ACC112 (cell line): ENCODE measurements around the gene AMY2B.
"Not testable (repeated sequence)": the region's sequence is repeated elsewhere in the genome, so short reads cannot be mapped to it uniquely, and the experiment has no call there.

Source experiments
- H2AFZ ChIP-seq: fragments of 200-600 bp; sonication (generic); one replicate; pipeline ENCODE4 v1.6.0; 2017; ENCODE audit warnings: antibody characterized with exemption, low read length; ENCODE audit not compliant: unreplicated experiment
- H3K27ac ChIP-seq: fragments of 200-600 bp; sonication (generic); 2 replicates; pipeline ENCODE4 v1.5.1; 2014; ENCODE audit warnings: low read depth, mild to moderate bottlenecking, antibody characterized with exemption, low read length, moderate library complexity
- H3K27me3 ChIP-seq: fragments of 200-600 bp; sonication (generic); 2 replicates; pipeline ENCODE4 v1.6.1; 2014; ENCODE audit warnings: mild to moderate bottlenecking, antibody characterized with exemption, low read length, moderate library complexity, mixed read lengths; ENCODE audit not compliant: insufficient read depth
- H3K36me3 ChIP-seq: fragments of 200-600 bp; sonication (generic); 2 replicates; pipeline ENCODE4 v1.6.1; 2016; ENCODE audit warnings: mild to moderate bottlenecking, antibody characterized with exemption, low read length, moderate library complexity, mixed read lengths; ENCODE audit not compliant: insufficient read depth
- H3K4me1 ChIP-seq: fragments of 200-600 bp; sonication (generic); one replicate; pipeline ENCODE4 v1.6.1; 2016; ENCODE audit warnings: low read length, mixed read lengths; ENCODE audit not compliant: insufficient read depth, unreplicated experiment, control insufficient read depth
- H3K4me3 ChIP-seq: fragments of 200-600 bp; sonication (generic); 2 replicates; pipeline ENCODE4 v1.5.1; 2014; ENCODE audit warnings: mild to moderate bottlenecking, low read depth, low read length
- H3K79me2 ChIP-seq: fragments of 200-600 bp; sonication (generic); one replicate; pipeline ENCODE4 v1.6.0; 2016; ENCODE audit warnings: low read length; ENCODE audit not compliant: control insufficient read depth, unreplicated experiment, insufficient read depth

Gene AMY2B

GRCh38 chr1:103616994-103617477 lies 45.6 kb downstream of the AMY2B start, which contains the start of gene AMY2A:
Gene AMY2A, plus strand, starts transcription at chr1:103617427. Its CDS starts 14 bp downstream, at chr1:103617441.
- H3K4me3 ChIP-seq, H3K27ac ChIP-seq, H3K79me2 ChIP-seq, H3K4me1 ChIP-seq, H3K36me3 ChIP-seq, H2AFZ ChIP-seq, H3K27me3 ChIP-seq: not testable (repeated sequence)

GRCh38 chr1:103627436-103627835 lies 56.0 kb downstream of the AMY2B start:
- not testable (repeated sequence) for H3K4me1 ChIP-seq, H3K4me3 ChIP-seq, H3K27me3 ChIP-seq, H2AFZ ChIP-seq, H3K27ac ChIP-seq, H3K36me3 ChIP-seq, H3K79me2 ChIP-seq
